Measurements from ENCODE around the gene IPPK. TPM values are rescaled to one million over a fixed set of nuclear protein-coding genes. Genes with fewer than 3 reads are reported as not detected.

Gene IPPK
- total RNA-seq, 2 donors from 2014 or later = 8.2 to 8.4 TPM

GRCh38 chr9:92712767-92713166 is 42.8 kb upstream of the IPPK start:
- TF ChIP-seq CTCF (IDR thresholded peaks at IDR 0.05) = no peak
- H3K9me3 ChIP-seq = no peaks in the 10 kb centered on the region
- H3K4me3 ChIP-seq = no peak overlapping the region
- peaks cover 4% of the 10 kb centered on the region for H3K4me1 ChIP-seq
- DNase-seq = no peak
- intact Hi-C loops (cut with DNase I) = no loop called here
- peaks cover 8% of the 10 kb centered on the region for H3K36me3 ChIP-seq
- no peak overlapping the region for H3K9ac ChIP-seq (ENCODE audit: low read depth in 2 of 2, low read length in 2 of 2)
- no peaks in the 10 kb centered on the region for H3K27me3 ChIP-seq
- no peak overlapping the region for H3K27ac ChIP-seq

GRCh38 chr9:92711844-92712243 is 41.9 kb upstream of the IPPK start:
- intact Hi-C loops (cut with DNase I) = no loop called here
- Histone ChIP-seq H3K27ac (no peak overlapping the region), H3K27me3 (no peaks in the 10 kb centered on the region), H3K4me3 (no peak overlapping the region), H3K9me3 (no peaks in the 10 kb centered on the region), H3K4me1 (peaks cover 4% of the 10 kb centered on the region), H3K36me3 (peaks cover 8% of the 10 kb centered on the region), H3K9ac (ENCODE audit: low read depth in 2 of 2, low read length in 2 of 2) (no peak overlapping the region)
- DNase-seq = no peak
- TF ChIP-seq CTCF (IDR thresholded peaks at IDR 0.05) = no peak

- intact Hi-C loops (cut with DNase I) = no loop called here
- H3K9ac ChIP-seq (ENCODE audit: low read depth in 2 of 2, low read length in 2 of 2) = no peak overlapping the region
- H3K36me3 ChIP-seq = peaks cover 8% of the 10 kb centered on the region
- no peak overlapping the region for H3K27ac ChIP-seq
- H3K9me3 ChIP-seq = no peaks in the 10 kb centered on the region
- H3K4me1 ChIP-seq = peaks cover 4% of the 10 kb centered on the region
- no peak overlapping the region for H3K4me3 ChIP-seq
- TF ChIP-seq CTCF (IDR thresholded peaks at IDR 0.05) = no peak
- no peak for DNase-seq
- H3K27me3 ChIP-seq = no peaks in the 10 kb centered on the region
Measured at GRCh38 chr9:92711146-92711545, 41.2 kb upstream of the IPPK start.

- H3K27ac ChIP-seq = no peak overlapping the region
- H3K9ac ChIP-seq (ENCODE audit: low read depth in 2 of 2, low read length in 2 of 2) = no peak overlapping the region
- H3K4me1 ChIP-seq = no peaks in the 10 kb centered on the region
- TF ChIP-seq CTCF (IDR thresholded peaks at IDR 0.05) = no peak
- H3K9me3 ChIP-seq = no peaks in the 10 kb centered on the region
- H3K4me3 ChIP-seq = no peak overlapping the region
- H3K36me3 ChIP-seq = peaks cover 2% of the 10 kb centered on the region
- no peak for DNase-seq
- H3K27me3 ChIP-seq = no peaks in the 10 kb centered on the region
- intact Hi-C loops (cut with DNase I) = no loop called here
Measured at GRCh38 chr9:92710368-92710767, 40.4 kb upstream of the IPPK start.

- Histone ChIP-seq H3K9me3 (no peaks in the 10 kb centered on the region), H3K36me3 (no peaks in the 10 kb centered on the region), H3K9ac (ENCODE audit: low read depth in 2 of 2, low read length in 2 of 2) (no peak overlapping the region), H3K4me3 (no peak overlapping the region), H3K4me1 (no peaks in the 10 kb centered on the region), H3K27me3 (no peaks in the 10 kb centered on the region), H3K27ac (no peak overlapping the region)
- no peak for DNase-seq
- intact Hi-C loops (cut with DNase I) = loop anchor here (10.0 kb wide), 1 partner anchor 65 kb away; no protein-coding TSS in a partner anchor
- no peak for TF ChIP-seq CTCF (IDR thresholded peaks at IDR 0.05)
Measured at GRCh38 chr9:92709954-92710353, 40.0 kb upstream of the IPPK start.

- Histone ChIP-seq H3K27me3 (no peaks in the 10 kb centered on the region), H3K4me1 (no peaks in the 10 kb centered on the region), H3K4me3 (no peak overlapping the region), H3K9me3 (no peaks in the 10 kb centered on the region), H3K9ac (ENCODE audit: low read depth in 2 of 2, low read length in 2 of 2) (no peak overlapping the region), H3K27ac (no peak overlapping the region), H3K36me3 (no peaks in the 10 kb centered on the region)
- TF ChIP-seq CTCF (IDR thresholded peaks at IDR 0.05) = no peak
- intact Hi-C loops (cut with DNase I) = loop anchor here (10.0 kb wide), 1 partner anchor 64 kb away; no protein-coding TSS in a partner anchor
- no peak for DNase-seq
Measured at GRCh38 chr9:92709240-92709639, 39.3 kb upstream of the IPPK start.

All from colonic mucosa (tissue), 4 donors.